Transverse colon (tissue), 4 donors: ENCODE measurements around the gene DNAJC8.
A peak's percentile ranks its signal among the peaks of the same experiment; 100 is the strongest.

Experiments
- CTCF ChIP-seq, 5 experiments: fragments of 200-600 bp in 3 of 5; fragments of 450-650 bp in 2 of 5; sonication (generic) in 3 of 5; IDR thresholded peaks; 1 replicate in 2 of 5; 2 replicates in 3 of 5; pipeline ENCODE4 v1.5.1; 2016 to 2017; ENCODE audit warnings: antibody characterized with exemption in 5 of 5, inconsistent platforms in 3 of 5, mild to moderate bottlenecking in 2 of 5, moderate library complexity in 1 of 5
- EP300 ChIP-seq: sonication (generic); formaldehyde crosslinking; IDR thresholded peaks from one replicate; pipeline ENCODE4 v1.6.1; 2017; ENCODE audit warnings: antibody characterized with exemption, low read depth
- POLR2A ChIP-seq: fragments of 450-650 bp; IDR thresholded peaks from one replicate; pipeline ENCODE4 v1.6.1; 2016; ENCODE audit warnings: antibody characterized with exemption, mild to moderate bottlenecking, moderate library complexity
- POLR2AphosphoS5 ChIP-seq, 3 donors: sonication (generic); formaldehyde crosslinking; IDR thresholded peaks; one replicate each; pipeline ENCODE4 v1.6.1; 2016; ENCODE audit warnings: antibody characterized with exemption in 3 of 3

- peak in 2 of 3 donors; percentile 8 to 41 for TF ChIP-seq POLR2AphosphoS5 (IDR thresholded peaks at IDR 0.05)
- TF ChIP-seq POLR2A = no peak
- no peak for TF ChIP-seq CTCF (IDR thresholded peaks at IDR 0.05)
- TF ChIP-seq EP300 = no peak
These were observed 60.1 kb downstream of the DNAJC8 start for GRCh38 chr1:28172713-28173150.
